Hippocampal formation (tissue), 2 donors: ENCODE results near the gene USP49.
"Not testable (repeated sequence)": the region's sequence is repeated elsewhere in the genome, so short reads cannot be mapped to it uniquely, and the experiment has no call there.

Experiments
- DNase-seq, 2 donors: peaks; one replicate each; lab custom pipeline; 2025; lab: John Stamatoyannopoulos, UW

The USP49 gene

DNA sequence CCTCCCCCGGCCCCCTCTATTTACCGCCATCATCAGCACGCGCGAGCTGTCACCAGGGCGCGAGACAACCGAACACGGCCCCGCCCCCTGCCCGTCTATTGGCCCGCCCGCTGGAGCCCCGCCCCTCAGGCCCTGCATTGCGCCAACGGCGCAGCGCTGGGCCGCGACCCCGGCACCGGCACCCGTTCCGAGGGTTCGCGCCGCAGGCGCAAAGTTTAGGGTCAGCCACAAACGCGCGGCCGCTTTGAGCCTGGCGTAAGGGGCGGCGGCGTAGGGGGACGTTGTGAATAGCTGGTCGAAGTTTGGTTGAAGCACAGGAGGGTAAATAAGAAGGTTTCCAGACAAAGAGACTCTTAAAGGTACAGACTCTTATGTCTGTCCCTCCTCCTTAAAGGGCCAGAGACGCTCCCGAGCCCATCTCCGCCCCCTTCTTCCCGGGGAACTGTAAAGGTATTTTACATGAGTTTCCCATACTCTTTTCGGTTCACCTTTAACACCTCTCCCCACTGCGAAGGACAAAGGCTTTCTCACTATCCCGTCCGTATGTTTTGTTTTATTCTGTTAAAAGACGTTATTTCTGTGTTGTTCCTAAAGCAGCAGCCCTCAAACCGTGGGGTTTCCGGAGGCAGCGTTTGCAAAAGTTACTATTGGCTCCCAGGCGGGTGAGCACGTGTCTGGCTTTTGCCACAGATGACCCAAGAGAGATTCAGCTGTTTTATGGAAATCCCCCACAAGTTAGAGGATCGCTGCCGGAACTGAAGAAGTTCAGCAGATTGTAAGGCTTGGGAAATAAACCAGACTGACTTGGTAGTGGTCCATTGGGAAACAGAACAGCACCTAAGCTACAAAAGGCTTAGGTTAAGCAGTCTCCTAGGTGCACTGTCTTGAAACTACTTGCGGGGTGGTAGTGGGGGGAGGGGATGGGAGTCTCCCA lies at the start of gene USP49:
TSS of gene USP49 (minus strand) at position 76 of the 934 bp plus-strand sequence. CDS start 88,392 bp downstream, outside the sequence.
- DNase-seq = peak; percentile 79 to 82

DNA sequence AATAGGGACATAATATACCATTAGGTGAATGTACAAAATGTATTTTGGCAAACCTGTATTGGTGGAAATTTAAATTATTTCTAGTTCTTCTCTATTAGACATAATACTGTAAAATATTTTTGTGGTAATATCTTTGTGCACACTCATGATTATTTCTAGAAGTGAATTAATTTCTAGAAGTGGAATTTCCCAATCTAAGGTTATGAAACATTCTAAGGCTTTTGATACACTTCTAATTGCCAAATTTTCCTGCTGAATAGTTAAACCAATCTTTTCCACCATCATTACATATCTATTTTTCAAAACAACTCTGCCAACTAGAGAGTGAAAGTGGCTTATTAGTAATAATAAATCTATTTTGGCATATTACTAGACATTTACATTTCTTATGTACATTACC lies 48.3 kb upstream of the USP49 start:
- DNase-seq = no peak

DNA sequence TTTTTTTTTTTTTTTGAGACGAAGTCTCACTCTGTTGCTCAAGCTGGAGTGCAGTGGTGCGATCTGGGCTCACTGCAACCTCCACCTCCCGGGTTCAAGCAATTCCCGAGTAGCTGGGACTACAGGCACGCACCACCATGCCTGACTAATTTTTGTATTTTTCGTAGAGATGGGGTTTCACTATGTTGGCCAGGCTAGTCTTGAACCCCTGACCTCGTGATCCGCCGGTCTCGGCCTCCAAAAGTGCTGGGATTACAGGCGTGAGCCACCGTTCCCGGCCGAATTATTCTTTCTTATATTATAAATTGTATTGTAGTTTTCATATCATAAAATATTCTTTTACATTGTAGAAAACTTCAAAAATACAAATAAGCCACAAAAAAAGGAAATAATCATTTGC lies 47.7 kb upstream of the USP49 start:
- DNase-seq = not testable (repeated sequence)

DNA sequence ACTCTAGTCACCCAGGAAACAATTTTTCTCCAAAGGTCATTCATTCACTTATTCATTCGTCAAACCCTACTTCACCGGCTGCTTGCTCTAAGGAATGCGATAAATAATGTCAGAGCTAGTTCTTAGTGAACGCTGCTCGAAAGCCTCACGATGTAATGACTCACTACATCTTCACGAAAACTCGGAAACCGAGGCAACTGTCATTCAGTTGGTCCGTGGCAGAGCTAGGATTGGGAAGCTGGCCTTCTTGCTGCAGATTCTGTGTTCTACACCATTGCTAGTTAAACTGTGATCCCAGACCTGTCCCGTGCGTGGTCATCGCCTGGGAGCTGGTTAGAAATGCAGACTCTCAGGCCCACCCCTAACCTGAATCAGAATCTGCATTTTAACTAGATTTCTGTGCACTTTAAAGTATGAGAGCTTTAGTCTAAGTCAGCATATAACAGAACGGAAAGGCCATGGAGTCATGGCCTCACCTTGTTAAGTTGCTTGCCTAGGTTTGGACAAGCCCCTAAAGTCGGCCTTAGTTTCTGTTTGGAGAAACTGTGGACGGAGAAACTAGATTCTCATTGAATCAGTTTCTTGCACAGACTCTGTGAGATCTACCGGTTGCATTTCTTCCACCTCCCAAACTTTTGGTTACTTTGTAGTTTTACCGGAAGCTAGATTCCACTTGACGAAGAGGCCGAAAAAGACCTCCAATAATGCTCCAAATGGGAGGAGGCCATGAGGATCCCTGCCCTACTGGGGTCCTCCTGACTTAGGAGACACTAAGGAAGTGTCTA lies 47.1 kb upstream of the USP49 start:
- DNase-seq = peak in 1 of 2 donors; percentile 87

DNA sequence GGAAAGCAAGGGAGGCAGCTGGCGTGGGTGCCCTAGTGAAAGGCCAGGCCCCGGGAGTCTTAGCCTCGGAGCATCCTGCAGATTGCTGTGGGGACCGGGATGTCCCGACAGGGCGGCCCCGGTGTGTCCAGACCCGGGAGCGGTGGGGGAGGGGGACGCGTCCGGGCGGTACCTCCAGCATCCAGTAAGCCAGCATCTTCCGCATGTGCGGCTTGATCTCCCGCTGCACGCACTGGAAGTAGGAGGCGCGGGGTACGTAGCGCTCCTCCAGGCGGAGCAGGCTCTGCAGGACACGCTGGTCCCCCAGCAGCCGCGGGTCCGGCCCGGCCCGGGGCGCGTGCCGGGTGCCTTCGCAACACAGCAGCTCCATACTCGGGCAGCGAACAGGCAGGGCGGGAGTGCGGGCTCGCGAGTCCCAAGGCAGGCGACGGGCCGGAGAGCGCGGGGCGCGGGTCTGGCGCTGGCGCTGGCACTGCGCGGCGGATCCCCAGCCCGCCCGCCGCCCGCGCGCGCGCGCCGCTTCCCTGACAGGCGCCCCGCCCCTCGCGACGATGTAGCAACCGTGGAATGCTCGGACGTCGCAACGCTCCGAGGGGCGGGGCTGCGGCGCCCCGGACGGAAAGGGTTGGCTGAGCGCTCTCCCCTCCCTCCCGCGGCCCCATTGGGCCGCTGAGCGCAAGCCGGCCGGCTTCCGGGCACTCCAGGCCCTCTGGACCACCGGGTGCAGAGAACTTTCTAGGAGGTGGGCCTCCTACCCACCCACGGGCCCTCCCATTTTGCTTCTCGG lies 46.3 kb upstream of the USP49 start, which contains the start of gene CCND3:
TSS of gene CCND3 (minus strand) at position 529 of the 787 bp plus-strand sequence. CDS start at position 370, 159 bp downstream.
- DNase-seq = peak; percentile 81 to 91

DNA sequence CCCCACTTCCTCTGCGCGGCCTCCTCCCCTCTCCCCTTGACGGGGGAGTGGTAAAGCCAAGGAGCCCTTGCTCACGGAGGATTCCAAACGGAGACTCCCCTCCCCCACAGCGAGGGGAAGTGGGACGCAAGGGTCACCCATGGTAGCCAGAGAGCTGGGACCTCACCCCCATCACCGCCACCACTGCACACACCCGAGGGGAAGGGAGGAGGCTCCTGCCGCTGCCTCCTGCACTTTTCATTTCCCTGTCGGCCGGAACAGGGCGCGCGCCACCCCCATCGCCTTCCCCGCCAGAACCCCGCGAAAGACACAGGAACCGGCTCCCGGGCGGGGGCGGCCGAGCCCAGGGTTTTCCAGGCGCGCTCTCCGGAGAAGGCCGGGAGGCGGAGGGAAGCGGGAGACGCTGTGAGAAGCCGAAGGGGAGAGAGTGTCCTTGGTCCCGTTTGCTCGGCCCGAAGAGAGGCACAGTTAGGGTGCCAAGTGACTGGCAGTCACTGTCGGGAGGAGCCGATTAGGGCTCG lies 45.6 kb upstream of the USP49 start:
- peak; percentile 10 to 30 for DNase-seq

DNA sequence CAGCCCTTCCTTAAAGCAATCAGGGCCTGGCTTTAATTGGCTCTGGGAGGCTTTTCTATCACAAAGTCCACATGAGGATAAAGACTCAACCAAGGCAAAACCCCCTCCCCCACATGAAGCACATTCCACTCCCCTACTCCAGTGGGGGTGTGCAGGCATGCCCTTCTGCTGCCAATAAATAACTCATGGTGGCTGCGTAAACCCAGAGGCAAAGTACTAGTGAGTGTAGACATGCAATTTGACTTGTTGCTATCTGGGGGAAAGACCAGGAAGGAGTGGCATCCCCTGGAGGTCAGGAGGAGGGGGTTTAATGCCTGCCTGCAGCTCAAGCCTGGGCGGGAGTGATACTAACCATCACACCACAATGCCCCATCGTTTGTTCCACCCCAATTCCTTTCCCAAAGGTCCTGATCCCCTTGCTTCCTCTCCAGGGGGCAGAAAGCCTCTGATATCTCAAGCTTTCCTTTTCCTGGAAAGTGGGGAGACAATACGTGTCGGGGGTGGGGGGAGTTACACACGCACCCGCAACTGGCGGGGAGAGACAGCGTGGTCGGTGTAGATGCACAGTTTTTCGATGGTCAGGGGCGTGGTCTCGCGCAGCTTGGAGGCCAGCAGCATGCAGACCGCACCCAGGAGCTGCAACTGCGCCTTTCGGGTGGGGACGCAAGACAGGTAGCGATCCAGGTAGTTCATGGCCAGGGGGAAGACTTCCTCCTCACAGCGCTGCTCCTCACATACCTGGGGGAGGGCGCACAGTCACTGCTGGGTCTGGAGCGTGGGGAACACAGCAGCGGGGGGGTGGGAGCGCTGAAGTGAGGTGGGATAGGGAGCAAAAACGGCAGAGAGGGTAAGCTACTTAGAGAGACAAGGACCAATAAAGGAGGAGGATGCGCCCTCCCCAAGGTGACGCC lies 44.9 kb upstream of the USP49 start:
- DNase-seq = no peak

DNA sequence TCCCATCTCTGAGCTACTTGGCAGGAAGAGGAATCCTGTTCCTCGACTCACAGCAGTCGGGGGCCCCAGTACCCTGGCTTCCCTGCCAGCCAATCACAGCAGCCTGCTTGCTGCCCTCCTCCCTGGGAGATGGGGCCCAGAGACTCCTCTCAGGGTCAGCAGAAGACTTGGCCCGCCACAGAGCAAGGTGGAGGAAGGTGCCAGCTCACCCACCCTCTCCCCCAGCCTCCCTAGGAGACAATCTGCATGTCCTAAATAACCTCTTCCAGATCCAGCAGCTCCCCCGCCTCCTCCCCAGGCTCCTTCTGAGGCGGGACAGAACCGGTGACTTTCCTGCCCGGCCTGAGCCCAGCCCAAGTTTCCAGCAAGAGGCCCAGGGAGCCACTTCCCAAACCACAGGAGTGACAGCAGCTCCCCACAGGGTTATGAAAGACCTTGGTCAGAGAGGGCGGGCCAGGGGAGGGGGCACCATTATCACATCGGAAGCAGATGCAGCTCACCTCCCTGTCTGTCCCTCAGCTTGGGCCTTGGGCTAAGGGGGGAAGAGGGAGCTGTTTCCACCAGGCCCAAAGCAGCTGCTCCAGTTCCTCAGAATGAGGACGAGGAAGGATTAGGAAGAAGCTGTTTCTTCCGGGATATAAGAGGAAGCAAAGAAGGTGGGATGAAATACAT lies 44.1 kb upstream of the USP49 start:
- peak in 1 of 2 donors; percentile 23 for DNase-seq

DNA sequence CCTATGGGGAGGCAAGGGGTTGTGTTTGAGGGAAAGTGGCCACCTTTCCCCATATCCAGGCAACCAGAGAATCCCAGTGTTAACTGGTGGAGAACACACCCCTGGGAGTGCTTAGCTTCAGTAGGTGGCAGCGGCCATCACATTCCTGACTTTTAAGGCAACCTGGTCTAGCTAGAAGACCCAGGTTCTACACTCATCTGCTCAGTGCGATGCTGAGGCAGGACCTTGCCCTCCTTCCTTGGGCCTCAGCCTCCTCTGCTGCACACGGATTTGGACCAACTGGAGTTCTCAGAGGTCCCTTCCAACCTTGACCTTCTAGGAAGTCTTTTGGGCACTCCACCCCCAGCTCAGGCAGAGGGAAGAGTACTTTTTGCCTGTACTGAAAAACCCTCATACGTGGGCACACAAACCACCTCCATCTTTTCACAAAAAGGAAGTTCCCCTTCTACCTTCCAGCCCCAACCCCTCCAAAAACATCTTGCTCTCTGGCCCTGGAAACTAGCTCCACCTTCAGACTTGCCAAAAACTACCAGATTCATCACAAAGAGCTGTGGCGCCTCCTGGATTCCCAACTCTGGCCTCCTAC lies 43.5 kb upstream of the USP49 start:
- no peak for DNase-seq

DNA sequence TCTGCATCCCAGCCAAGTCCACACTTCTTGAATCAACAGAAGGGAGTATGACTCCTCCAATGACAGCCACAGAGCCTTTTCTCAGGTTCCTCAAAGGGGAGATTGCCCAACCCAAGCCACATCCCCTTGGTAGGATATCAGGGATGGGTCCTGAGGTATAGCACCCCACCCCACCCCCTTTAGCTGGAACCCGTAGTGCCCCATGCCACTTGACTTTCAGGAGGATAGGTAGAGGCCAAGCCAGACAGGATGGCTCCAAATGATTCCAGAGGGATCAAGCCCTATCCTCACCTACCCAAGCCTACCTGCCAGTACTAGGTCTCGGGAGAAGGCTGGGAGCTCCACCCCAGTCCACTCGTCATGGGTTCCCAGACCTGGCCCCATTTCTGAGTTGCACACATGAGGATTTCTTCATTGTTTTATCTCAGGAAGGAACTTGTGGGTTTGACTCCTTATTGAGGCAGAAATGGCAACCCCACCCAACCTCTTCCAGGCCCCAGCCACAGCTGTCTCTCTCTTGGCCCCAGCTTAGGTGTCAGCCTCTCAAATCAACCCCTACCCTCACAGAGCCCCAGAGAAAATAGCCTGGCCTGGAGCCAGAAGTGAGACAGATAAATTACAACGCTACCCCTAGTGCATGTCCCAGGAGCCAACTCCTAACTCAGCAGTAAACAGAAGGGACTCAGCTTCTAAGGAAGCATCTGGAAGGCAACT lies 42.8 kb upstream of the USP49 start:
- no peak for DNase-seq

DNA sequence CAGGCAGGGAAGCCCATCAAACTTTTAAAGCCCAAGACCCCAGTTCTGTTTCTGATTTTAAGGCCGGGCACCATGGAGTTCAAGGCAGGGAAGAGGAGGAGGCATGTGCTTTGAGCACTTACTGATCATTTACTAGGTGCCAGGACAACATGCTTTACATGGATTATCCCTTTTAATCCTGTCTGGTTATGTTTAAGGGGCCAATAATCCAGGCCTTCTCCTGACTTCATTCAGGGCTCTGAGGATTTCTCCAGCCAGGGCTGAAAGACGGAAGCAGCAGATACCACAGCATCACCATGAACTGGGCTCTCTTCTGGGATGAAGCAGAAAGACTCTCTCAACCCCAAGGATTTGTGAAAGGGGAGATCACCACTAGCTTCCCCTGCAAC lies 42.3 kb upstream of the USP49 start:
- no peak for DNase-seq

DNA sequence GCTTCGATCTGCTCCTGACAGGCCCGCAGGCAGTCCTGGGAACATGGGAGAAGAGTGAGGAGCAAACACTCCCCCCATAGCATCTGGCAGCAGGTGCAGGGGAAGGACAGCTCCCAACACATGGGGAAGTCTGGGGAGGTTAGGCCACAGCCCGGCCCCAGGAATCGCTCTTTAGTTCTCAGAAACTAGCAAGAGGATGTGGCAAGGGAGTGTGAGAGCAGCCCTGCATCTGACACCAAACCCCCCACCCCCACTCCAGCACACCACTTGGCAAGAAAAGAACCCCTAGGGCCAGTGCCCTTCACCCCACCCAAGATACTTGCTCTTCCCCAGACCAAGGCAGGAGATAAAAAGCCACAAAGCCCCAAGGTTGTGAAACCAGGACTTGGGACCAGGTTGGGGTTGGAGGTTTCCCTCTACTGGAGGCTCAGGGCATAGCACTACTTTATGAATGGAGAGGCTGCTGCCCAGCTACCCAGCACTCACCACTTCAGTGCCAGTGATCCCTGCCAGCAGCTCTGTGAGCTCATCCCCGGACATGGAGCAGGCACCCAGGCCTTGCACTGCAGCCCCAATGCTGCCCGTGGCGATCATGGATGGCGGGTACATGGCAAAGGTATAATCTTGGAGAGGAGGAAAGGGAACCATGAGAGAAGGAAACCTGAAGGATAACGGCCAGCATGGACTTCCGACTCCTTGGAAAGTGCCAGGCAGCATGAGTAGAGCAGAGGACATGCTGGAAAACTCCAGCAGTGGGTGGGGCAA lies 41.1 kb upstream of the USP49 start:
- peak; percentile 76 to 84 for DNase-seq

DNA sequence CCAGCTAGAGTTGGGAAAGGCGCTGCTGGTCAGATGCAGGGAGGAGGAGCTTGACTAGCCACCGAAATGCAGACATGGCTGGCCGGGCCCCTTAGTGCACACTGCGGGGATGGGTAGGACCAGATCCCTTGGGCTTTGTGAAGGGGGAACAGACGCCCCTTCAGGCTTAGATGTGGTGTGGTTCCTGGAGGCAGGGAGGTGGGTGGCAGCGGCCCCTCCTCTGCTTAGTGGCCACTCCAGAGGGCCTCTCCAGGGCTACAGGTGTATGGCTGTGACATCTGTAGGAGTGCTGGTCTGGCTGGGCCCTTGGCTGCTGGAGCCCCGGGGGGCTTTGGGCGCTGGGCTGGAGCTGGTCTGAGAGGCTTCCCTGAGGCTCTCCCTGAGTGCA lies 40.5 kb upstream of the USP49 start:
- no peak for DNase-seq

DNA sequence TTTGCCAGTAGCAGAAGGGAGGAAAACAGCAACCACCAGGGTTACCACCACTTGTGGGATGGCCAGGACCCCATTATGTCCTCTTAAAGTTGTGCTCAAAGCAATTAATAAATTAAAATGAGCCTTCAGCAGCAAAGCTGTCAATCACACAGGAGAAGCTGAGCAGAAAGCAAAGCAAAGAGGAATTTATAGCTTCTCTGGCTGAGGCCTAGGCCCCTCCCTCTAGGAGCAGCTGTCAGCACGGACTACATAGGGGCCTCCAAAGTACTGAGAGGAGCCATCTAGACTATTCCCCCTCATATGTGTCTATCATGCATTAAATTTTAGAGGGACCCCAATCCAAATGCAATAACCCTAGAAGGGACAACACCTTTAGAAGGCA lies 40.0 kb upstream of the USP49 start:
- no peak for DNase-seq

DNA sequence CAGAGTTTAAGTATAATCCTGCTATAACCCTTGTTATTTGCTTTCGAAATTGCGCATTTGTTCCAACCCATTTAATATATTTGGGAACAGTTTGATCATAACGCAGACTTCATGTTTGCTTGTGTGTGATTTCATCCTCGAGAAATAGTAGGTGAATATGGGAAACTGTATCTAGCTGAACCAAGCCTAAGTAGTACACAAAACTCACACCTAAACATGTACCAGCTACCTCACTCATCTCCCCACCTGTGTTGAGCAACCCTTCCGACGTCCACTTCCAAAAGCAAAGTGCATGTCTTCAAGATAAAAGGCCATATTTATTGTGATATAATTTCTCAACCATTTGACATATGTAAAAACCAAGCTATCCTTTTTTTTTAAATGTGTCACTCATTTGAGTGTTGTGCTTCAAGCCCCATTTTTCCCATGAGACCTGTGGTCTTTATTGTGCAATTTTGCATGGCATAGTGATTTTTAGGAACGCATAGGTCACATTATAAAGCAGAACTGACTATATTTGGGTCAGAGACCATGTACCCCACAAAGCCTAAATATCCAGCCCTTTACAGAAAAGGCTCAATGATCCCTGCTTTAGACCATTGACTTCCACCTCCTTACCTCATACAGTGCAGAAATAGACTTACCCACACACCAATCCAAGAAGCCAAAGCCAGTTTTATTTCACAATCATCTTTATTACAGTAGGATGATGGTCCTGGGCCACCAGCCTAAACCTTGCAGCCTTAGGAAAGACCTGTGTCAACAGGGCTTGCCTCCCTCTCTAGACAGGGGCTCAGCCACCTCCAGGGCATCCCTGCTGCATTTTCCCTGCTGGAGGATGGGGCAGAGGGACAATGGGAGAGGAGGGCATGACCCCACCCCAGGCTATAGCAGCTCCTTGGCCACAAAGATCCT lies 39.4 kb upstream of the USP49 start:
- DNase-seq = no peak

DNA sequence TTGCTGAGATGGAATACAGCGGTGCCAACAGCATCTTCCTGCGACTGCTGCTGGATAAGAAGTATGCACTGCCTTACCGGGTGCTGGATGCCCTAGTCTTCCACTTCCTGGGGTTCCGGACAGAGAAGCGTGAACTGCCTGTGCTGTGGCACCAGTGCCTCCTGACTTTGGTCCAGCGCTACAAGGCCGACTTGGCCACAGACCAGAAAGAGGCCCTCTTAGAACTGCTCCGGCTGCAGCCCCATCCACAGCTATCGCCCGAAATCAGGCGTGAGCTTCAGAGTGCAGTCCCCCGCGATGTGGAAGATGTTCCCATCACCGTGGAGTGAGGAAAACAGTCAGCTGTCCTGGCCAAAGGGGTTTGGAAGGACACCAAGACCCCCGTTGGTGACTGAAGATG lies 37.2 kb upstream of the USP49 start:
- DNase-seq = no peak

DNA sequence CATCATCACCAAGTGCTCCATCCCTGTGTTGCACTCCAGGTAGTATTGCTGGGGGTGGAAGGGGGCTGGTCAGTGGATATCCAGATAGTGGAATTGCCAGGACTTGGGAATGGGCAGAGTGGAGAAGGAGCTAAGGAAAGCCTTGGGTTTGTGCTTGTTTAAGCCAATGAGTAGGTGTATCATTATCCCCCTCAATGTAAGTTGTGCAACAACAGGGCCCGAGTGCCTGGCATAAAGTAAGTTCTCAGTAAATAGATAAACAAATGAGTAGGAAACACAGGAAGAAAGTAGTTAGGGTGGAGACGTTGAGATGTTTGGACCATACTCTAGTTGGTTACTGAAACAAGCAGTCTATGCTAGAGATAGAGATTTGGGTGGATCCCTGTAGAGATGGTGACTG lies 36.6 kb upstream of the USP49 start:
- no peak for DNase-seq
